HT-29 (cell line): ENCODE results near the gene OGFR. TPM values are rescaled to one million over a fixed set of nuclear protein-coding genes. Genes with fewer than 3 reads are reported as not detected.

Source experiments
- DNase-seq: peaks from one replicate; pipeline ENCODE4 v3.0.0-alpha.2; 2015; ENCODE audit warnings: low spot score
- total RNA-seq: library from RNA; depleted of rRNA; stranded (reverse); fragments of >200 nt; shearing (Covaris generic); gene quantifications from 2 replicates; pipeline ENCODE4 v1.2.3, GENCODE V29; 2014; rRNA removed

The OGFR gene
- total RNA-seq: 197 and 202 TPM in 2 replicates

- no peak for DNase-seq
Measured at GRCh38 chr20:62804627-62805154, at the start of gene OGFR. Gene OGFR (plus strand): TSS chr20:62804835. CDS start chr20:62804860, 25 bp downstream.

GRCh38 chr20:62754991-62755356 is 49.7 kb upstream of the OGFR start:
- DNase-seq: no peak

- peak; percentile 47 for DNase-seq
Measured at GRCh38 chr20:62755817-62756724, 48.6 kb upstream of the OGFR start.

GRCh38 chr20:62758226-62758912 is 46.3 kb upstream of the OGFR start:
- no peak for DNase-seq

GRCh38 chr20:62759981-62760431 is 44.6 kb upstream of the OGFR start:
- peak; percentile 71 for DNase-seq

GRCh38 chr20:62760471-62760855 is 44.2 kb upstream of the OGFR start:
- DNase-seq: peak; percentile 77

- DNase-seq: peak; percentile 76
Measured at GRCh38 chr20:62760856-62761758, 43.5 kb upstream of the OGFR start.

- no peak for DNase-seq
Measured at GRCh38 chr20:62761759-62762131, 42.9 kb upstream of the OGFR start.

- no peak for DNase-seq
Measured at GRCh38 chr20:62762376-62762775, 42.3 kb upstream of the OGFR start.

GRCh38 chr20:62762801-62763368 is 41.8 kb upstream of the OGFR start:
- no peak for DNase-seq

- DNase-seq: no peak
Measured at GRCh38 chr20:62763404-62763803, 41.2 kb upstream of the OGFR start.

GRCh38 chr20:62764156-62764935 is 40.3 kb upstream of the OGFR start:
- no peak for DNase-seq

GRCh38 chr20:62765021-62765420 is 39.6 kb upstream of the OGFR start:
- DNase-seq: peak; percentile 37

GRCh38 chr20:62765432-62766070 is 39.1 kb upstream of the OGFR start:
- DNase-seq: no peak

- no peak for DNase-seq
Measured at GRCh38 chr20:62766071-62766450, 38.6 kb upstream of the OGFR start.

GRCh38 chr20:62766716-62767115 is 37.9 kb upstream of the OGFR start:
- peak; percentile 99 for DNase-seq

- no peak for DNase-seq
Measured at GRCh38 chr20:62768234-62768546, 36.4 kb upstream of the OGFR start.

- DNase-seq: peak; percentile 85
Measured at GRCh38 chr20:62768551-62769287, 35.9 kb upstream of the OGFR start.

GRCh38 chr20:62769346-62770071 is 35.1 kb upstream of the OGFR start:
- DNase-seq: no peak
